A673 (cell line): ENCODE data around the gene ZNRF3. TPM values are rescaled to one million over a fixed set of nuclear protein-coding genes. Genes with fewer than 3 reads are reported as not detected.
A peak's percentile ranks its signal among the peaks of the same experiment; 100 is the strongest.

Experiments
- BruUV-seq: library from RNA; stranded (reverse); fragments of 400-500 nt; replicated peaks from 2 replicates; lab custom pipeline; 2021; lab: Mats Ljungman, UMichigan
- CTCF ChIA-PET: fragments of 300-600 bp; sonication (Branson Sonifier 250); formaldehyde crosslinking; loops from one replicate; lab custom pipeline; 2022; ENCODE audit warnings: antibody characterized with exemption; lab: Charles Lee
- POLR2A ChIA-PET: fragments of 300-600 bp; sonication (Branson Sonifier 250); formaldehyde crosslinking; loops from one replicate; lab custom pipeline; 2022; ENCODE audit warnings: antibody characterized with exemption; ENCODE audit not compliant: low non-redundant PET; lab: Charles Lee
- DNase-seq: peaks from one replicate; pipeline ENCODE4 v3.0.0-alpha.2; 2015; ENCODE audit warnings: low spot score
- H3K27ac ChIP-seq: fragments of 200-600 bp; sonication (generic); 2 replicates; pipeline ENCODE4 v1.5.1; 2016; ENCODE audit warnings: mixed run types, low read depth, mild to moderate bottlenecking, mixed read lengths, antibody characterized with exemption, low read length; ENCODE audit not compliant: poor library complexity, severe bottlenecking
- H3K27me3 ChIP-seq: fragments of 200-600 bp; sonication (generic); replicated peaks from 2 replicates; pipeline ENCODE4 v1.6.1; 2017; ENCODE audit warnings: mixed run types, low read depth, mild to moderate bottlenecking, mixed read lengths, antibody characterized with exemption, low read length; ENCODE audit not compliant: insufficient read depth, poor library complexity
- H3K36me3 ChIP-seq: fragments of 200-600 bp; sonication (generic); 2 replicates; pipeline ENCODE4 v1.6.1; 2016; ENCODE audit warnings: mixed run types, mild to moderate bottlenecking, mixed read lengths, antibody characterized with exemption, low read length; ENCODE audit not compliant: insufficient read depth, poor library complexity, severe bottlenecking
- H3K4me1 ChIP-seq: fragments of 200-600 bp; sonication (generic); 2 replicates; pipeline ENCODE4 v1.6.1; 2017; ENCODE audit warnings: mixed run types, mild to moderate bottlenecking, mixed read lengths, antibody characterized with exemption, low read length; ENCODE audit not compliant: insufficient read depth, poor library complexity, severe bottlenecking
- H3K4me3 ChIP-seq: fragments of 200-600 bp; sonication (generic); 2 replicates; pipeline ENCODE4 v1.5.1; 2016; ENCODE audit warnings: low read depth, mixed run types, mild to moderate bottlenecking, mixed read lengths, low read length; ENCODE audit not compliant: poor library complexity, severe bottlenecking
- H3K9me3 ChIP-seq: fragments of 200-600 bp; sonication (generic); 2 replicates; pipeline ENCODE4 v1.6.1; 2016; ENCODE audit warnings: mixed run types, low read depth, mild to moderate bottlenecking, mixed read lengths, antibody characterized with exemption, low read length; ENCODE audit not compliant: poor library complexity, severe bottlenecking
- EZH2 ChIP-seq: fragments of 200-600 bp; sonication (generic); IDR thresholded peaks from 2 replicates; pipeline ENCODE4 v1.6.1; 2017; ENCODE audit warnings: borderline replicate concordance, low read depth, mild to moderate bottlenecking, mixed read lengths, antibody characterized with exemption, low read length; ENCODE audit not compliant: poor library complexity, severe bottlenecking
- intact Hi-C: fragments of 100-400 bp; cut with micrococcal nuclease; formaldehyde crosslinking; loops from one replicate; pipeline ENCODE4 v1.10.0; 2022; ENCODE audit not compliant: unreplicated experiment
- total RNA-seq: library from RNA; stranded (reverse); gene quantifications from 2 replicates; pipeline ENCODE4 v1.2.3, GENCODE V29; 2021
- TF ChIP-seq, protein P1 (sequence below): fragments of 300-800, 200-600 bp; sonication (generic); conservative IDR thresholded peaks from 2 replicates; pipeline ENCODE4 v1.5.1; 2017; ENCODE audit warnings: low read depth, mild to moderate bottlenecking, antibody characterized with exemption, low read length, moderate library complexity, mixed read lengths

Gene ZNRF3
- total RNA-seq, 1 experiment from 2014 or later, result 11.9 TPM

DNA sequence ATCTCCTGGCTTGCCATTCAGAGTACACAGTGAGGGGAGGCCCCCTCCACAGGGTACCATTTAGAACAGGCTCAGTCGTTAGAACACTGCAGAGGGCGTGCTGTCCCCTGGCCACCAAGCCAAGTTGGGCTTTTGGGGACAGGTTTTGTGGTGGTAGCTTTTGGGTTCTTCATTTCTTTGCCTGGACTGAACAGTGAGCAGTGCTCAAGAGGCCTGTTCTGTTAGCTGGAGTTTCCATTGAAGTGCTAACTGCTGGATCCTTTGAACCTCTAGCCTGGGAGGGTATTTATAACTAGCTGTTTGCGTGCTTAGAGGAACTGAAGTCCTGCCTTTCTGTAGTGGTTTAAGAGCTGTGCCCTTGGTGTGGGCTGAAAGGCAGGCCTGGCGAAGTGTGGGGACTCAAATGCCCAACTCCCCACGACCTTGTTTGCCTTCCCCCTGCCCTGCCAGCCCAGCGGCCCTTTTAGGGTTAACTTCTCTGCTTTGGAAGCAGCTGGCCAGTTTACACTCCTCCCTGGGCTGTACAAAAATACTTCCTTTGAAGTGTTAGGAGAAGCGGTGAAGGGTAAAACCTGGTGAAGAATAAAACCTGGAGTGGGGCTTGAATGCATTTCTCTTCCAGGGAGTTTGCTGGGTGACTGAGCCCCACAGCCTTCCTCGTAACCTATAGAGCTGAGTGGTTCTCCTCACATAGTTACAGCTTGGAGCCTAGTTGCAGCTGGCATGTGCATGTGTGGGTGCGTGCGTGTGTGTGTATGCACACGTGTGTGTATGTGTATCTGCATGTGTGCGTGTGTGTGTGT, 34.6 kb downstream of the ZNRF3 start:
- ChIA-PET POLR2A (no interaction called here), CTCF (no interaction called here)
- no TSS peak for BruUV-seq
- Histone ChIP-seq H3K9me3 (no peaks in the 10 kb centered on the region), H3K4me3 (no peak overlapping the region), H3K27me3 (no peaks in the 10 kb centered on the region), H3K4me1 (peaks cover 17% of the 10 kb centered on the region), H3K36me3 (no peaks in the 10 kb centered on the region), H3K27ac (peak overlapping the region; percentile 4)
- intact Hi-C loops, result no loop called here
- DNase-seq, result peak; percentile 25
- TF ChIP-seq, protein P1, sequence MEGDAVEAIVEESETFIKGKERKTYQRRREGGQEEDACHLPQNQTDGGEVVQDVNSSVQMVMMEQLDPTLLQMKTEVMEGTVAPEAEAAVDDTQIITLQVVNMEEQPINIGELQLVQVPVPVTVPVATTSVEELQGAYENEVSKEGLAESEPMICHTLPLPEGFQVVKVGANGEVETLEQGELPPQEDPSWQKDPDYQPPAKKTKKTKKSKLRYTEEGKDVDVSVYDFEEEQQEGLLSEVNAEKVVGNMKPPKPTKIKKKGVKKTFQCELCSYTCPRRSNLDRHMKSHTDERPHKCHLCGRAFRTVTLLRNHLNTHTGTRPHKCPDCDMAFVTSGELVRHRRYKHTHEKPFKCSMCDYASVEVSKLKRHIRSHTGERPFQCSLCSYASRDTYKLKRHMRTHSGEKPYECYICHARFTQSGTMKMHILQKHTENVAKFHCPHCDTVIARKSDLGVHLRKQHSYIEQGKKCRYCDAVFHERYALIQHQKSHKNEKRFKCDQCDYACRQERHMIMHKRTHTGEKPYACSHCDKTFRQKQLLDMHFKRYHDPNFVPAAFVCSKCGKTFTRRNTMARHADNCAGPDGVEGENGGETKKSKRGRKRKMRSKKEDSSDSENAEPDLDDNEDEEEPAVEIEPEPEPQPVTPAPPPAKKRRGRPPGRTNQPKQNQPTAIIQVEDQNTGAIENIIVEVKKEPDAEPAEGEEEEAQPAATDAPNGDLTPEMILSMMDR, result no peak
- no peak for TF ChIP-seq EZH2

- CTCF ChIA-PET, result no interaction called here
- Histone ChIP-seq H3K36me3 (no peaks in the 10 kb centered on the region), H3K4me1 (peaks cover 17% of the 10 kb centered on the region), H3K4me3 (no peak overlapping the region), H3K27ac (no peak overlapping the region), H3K27me3 (no peaks in the 10 kb centered on the region), H3K9me3 (no peaks in the 10 kb centered on the region)
- POLR2A ChIA-PET, result interaction anchor here (0.6 kb wide), 1 partner anchor 63 kb away, joined by 3 read pairs; no protein-coding TSS in a partner anchor
- no peak for DNase-seq
- TF ChIP-seq EZH2, result no peak
- TF ChIP-seq, protein P1, result no peak
- no TSS peak for BruUV-seq
- intact Hi-C loops, result no loop called here
Observed at GRCh38 chr22:28918550-28919271, 35.3 kb downstream of the ZNRF3 start.

GRCh38 chr22:28920757-28921584, 37.6 kb downstream of the ZNRF3 start:
- DNase-seq, result no peak
- H3K36me3 ChIP-seq, result no peaks in the 10 kb centered on the region
- no TSS peak for BruUV-seq
- no peaks in the 10 kb centered on the region for H3K9me3 ChIP-seq
- no peak for TF ChIP-seq EZH2
- TF ChIP-seq, protein P1, result no peak
- peaks cover 17% of the 10 kb centered on the region for H3K4me1 ChIP-seq
- intact Hi-C loops, result no loop called here
- POLR2A ChIA-PET, result no interaction called here
- no peak overlapping the region for H3K27ac ChIP-seq
- CTCF ChIA-PET, result no interaction called here
- no peak overlapping the region for H3K4me3 ChIP-seq
- no peaks in the 10 kb centered on the region for H3K27me3 ChIP-seq
